ENCODE measurements around the gene CHID1.

CHID1 gene

GRCh38 chr11:944711-945470 is 34.3 kb upstream of the CHID1 start:
- DNase-seq (ENCODE audit: insufficient read length, low spot score) (no peak), FAIRE-seq (no peak)
- TF ChIP-seq CTCF (IDR thresholded peaks at IDR 0.05; ENCODE audit: insufficient read depth, missing control alignments) = no peak

GRCh38 chr11:942823-943222 is 32.2 kb upstream of the CHID1 start:
- FAIRE-seq (no peak), DNase-seq (ENCODE audit: insufficient read length, low spot score) (no peak)
- no peak for TF ChIP-seq CTCF (IDR thresholded peaks at IDR 0.05; ENCODE audit: insufficient read depth, missing control alignments)

GRCh38 chr11:940496-941135 is 30.0 kb upstream of the CHID1 start:
- FAIRE-seq (no peak), DNase-seq (ENCODE audit: insufficient read length, low spot score) (no peak)
- no peak for TF ChIP-seq CTCF (IDR thresholded peaks at IDR 0.05; ENCODE audit: insufficient read depth, missing control alignments)

- TF ChIP-seq CTCF (IDR thresholded peaks at IDR 0.05; ENCODE audit: insufficient read depth, missing control alignments) = no peak
- FAIRE-seq (no peak), DNase-seq (ENCODE audit: insufficient read length, low spot score) (no peak)
These were observed 27.2 kb upstream of the CHID1 start for GRCh38 chr11:937841-938261.

GRCh38 chr11:936199-936598 is 25.6 kb upstream of the CHID1 start:
- DNase-seq (ENCODE audit: insufficient read length, low spot score) = no peak
- FAIRE-seq = no peak
- TF ChIP-seq CTCF (IDR thresholded peaks at IDR 0.05; ENCODE audit: insufficient read depth, missing control alignments) = no peak

- TF ChIP-seq CTCF (IDR thresholded peaks at IDR 0.05; ENCODE audit: insufficient read depth, missing control alignments) = no peak
- DNase-seq (ENCODE audit: insufficient read length, low spot score) (no peak), FAIRE-seq (no peak)
These were observed 23.9 kb upstream of the CHID1 start for GRCh38 chr11:934527-934926.

GRCh38 chr11:933936-934335 is 23.3 kb upstream of the CHID1 start:
- FAIRE-seq = no peak
- no peak for DNase-seq (ENCODE audit: insufficient read length, low spot score)
- no peak for TF ChIP-seq CTCF (IDR thresholded peaks at IDR 0.05; ENCODE audit: insufficient read depth, missing control alignments)

Measured in D721Med (cell line).